Neuron (in vitro differentiated cells): ENCODE results near the gene MAP2K2.
"Not testable (repeated sequence)": the region's sequence is repeated elsewhere in the genome, so short reads cannot be mapped to it uniquely, and the experiment has no call there.

Source experiments
- H2AFZ ChIP-seq: one replicate; pipeline ENCODE4 v1.6.1; 2013; ENCODE audit warnings: low read depth, mild to moderate bottlenecking, inconsistent platforms, low read length, moderate library complexity
- H3K27me3 ChIP-seq: one replicate; pipeline ENCODE4 v1.6.1; 2013; ENCODE audit warnings: low read length; ENCODE audit not compliant: insufficient read depth
- H3K36me3 ChIP-seq: one replicate; pipeline ENCODE4 v1.6.1; 2013; ENCODE audit warnings: low read length; ENCODE audit not compliant: insufficient read depth
- H3K4me1 ChIP-seq: one replicate; pipeline ENCODE4 v1.6.1; 2013; ENCODE audit warnings: low read length; ENCODE audit not compliant: insufficient read depth
- H3K4me3 ChIP-seq: 2 replicates; pipeline ENCODE4 v1.5.1; 2013; ENCODE audit warnings: mild to moderate bottlenecking, low read length, moderate library complexity
- H3K9me3 ChIP-seq: one replicate; pipeline ENCODE4 v1.6.1; 2013; ENCODE audit warnings: low read length

The MAP2K2 gene

DNA sequence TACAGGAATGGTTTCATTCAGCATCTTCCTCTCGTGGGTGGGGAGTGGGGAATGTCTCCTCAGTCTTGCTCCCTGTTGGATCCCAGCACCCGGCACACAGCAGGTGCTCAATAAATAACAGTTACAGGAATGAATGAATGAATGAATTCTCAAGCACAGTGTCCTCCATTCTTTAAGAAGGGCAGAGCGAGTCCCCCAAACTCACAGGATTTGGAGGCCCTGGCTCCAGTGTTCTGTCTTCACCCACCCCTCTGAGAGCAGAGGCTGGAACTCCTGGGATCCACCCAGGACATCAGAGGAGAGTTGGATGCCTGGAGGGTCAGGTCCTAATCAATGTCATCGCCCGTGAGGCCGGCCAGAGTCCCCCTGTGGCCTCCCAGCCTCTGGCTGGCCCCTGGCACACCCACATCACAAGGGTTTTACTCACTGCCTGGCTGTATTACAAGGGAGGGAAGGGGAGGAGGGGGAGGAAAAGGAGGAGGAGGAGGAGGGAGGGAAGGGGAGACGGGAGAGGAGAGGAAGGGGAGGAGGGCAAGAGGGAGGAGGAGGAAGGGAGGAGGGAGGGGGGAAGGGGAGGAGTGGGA, 20.8 kb upstream of the MAP2K2 start:
- peaks cover 5% of the 10 kb centered on the region for H3K27me3 ChIP-seq
- no peaks in the 10 kb centered on the region for H3K4me1 ChIP-seq
- no peaks in the 10 kb centered on the region for H3K36me3 ChIP-seq
- H2AFZ ChIP-seq = no peak overlapping the region
- H3K9me3 ChIP-seq = no peaks in the 10 kb centered on the region
- H3K4me3 ChIP-seq = no peak overlapping the region

DNA sequence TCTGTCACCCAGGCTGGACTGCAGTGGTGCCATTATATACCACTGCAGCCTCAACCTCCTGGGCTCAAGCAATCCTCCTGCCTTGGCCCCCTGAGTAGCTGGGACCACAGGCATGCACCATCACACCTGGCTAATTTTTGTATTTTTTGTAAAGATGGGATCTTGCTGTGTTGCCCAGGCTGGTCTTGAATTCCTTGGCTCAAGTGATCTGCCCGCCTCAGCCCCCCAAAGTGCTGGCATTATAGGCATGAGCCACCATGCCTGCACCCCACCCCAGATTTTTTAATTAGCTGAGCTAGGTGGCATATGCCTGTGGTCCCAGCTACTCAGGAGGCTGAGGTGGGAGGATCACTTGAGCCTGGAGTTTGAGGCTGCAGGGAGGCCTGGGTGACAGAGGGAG, 19.0 kb upstream of the MAP2K2 start:
- not testable (repeated sequence) for H3K36me3 ChIP-seq, H2AFZ ChIP-seq, H3K27me3 ChIP-seq, H3K4me3 ChIP-seq, H3K9me3 ChIP-seq, H3K4me1 ChIP-seq

DNA sequence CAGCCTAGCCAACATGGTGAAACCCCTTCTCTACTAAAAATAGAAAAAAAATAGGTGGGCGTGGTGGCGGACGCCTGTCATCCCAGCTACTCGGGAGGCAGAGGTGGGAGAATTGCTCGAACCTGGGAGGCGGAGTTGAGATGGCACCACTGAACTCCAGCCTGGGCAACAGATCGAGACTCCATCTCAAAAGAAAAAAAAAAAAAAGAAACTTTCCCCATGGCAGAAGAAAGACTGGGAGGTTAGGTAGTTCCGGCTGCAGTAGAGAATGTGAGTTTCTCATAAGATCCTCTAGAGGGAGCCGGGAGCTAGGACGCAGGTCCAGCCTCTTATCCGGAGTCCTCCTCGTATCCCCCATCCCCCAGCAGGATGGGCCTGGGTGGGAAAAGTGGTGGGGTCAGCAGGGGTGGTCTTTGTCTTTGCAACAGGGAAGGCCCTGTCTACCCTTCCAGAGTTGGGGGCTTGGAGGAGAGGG, 16.4 kb upstream of the MAP2K2 start:
- H3K27me3 ChIP-seq = no peaks in the 10 kb centered on the region
- H2AFZ ChIP-seq = no peak overlapping the region
- no peak overlapping the region for H3K4me3 ChIP-seq
- no peaks in the 10 kb centered on the region for H3K9me3 ChIP-seq
- H3K4me1 ChIP-seq = no peaks in the 10 kb centered on the region
- no peaks in the 10 kb centered on the region for H3K36me3 ChIP-seq

DNA sequence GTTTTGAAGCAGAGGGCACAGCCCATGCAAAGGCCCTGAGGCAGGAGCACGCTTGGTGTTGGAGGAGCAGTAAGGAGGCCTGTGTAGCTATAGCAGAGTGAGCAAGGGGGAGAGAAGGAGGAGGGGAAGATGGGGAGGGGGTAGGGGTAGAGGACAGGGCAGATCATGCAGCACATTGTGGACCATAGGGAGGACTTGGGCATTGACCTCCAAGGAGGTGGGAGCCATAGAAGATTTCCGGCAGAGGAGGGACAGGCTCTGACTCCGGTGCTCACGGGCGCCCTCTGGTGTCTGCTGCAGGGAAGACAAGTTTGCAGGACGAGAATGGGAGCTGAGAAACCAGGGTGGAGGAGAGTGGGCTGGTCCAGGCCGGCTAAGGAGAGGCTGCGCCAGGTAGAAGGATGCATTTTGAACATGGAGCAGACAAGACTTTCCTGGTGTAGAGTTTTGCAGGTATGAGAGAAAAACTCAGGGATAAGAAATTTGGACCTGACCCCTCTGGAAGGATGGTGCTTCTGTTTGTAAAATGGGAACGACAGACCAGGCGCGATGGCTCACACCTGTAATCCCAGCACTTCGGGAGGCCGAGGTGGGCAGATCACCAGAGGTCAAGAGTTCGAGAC, 15.8 kb upstream of the MAP2K2 start:
- H3K9me3 ChIP-seq = no peaks in the 10 kb centered on the region
- H3K4me3 ChIP-seq = no peak overlapping the region
- no peaks in the 10 kb centered on the region for H3K27me3 ChIP-seq
- no peak overlapping the region for H2AFZ ChIP-seq
- no peaks in the 10 kb centered on the region for H3K4me1 ChIP-seq
- H3K36me3 ChIP-seq = no peaks in the 10 kb centered on the region

DNA sequence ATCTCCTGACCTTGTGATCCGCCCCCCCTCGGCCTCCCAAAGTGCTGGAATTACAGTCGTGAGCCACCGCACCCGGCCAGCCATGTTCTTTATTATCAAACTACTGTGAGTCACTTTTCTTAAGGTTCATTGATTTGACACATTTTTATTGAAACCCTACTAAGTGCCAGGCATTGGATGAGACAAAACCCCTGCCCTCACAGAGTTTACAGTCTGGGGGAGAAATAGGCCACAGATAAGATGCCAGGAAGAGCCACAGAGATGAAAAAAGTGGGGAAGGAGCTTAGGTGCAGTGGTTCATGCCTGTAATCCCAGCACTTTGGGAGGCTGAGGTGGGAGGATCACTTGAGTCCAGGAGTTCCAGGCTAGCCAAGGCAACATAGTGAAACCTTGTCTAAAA, 14.5 kb upstream of the MAP2K2 start:
- Histone ChIP-seq H3K4me1 (no peaks in the 10 kb centered on the region), H3K9me3 (no peaks in the 10 kb centered on the region), H3K36me3 (no peaks in the 10 kb centered on the region), H3K27me3 (no peaks in the 10 kb centered on the region), H3K4me3 (no peak overlapping the region), H2AFZ (no peak overlapping the region)

DNA sequence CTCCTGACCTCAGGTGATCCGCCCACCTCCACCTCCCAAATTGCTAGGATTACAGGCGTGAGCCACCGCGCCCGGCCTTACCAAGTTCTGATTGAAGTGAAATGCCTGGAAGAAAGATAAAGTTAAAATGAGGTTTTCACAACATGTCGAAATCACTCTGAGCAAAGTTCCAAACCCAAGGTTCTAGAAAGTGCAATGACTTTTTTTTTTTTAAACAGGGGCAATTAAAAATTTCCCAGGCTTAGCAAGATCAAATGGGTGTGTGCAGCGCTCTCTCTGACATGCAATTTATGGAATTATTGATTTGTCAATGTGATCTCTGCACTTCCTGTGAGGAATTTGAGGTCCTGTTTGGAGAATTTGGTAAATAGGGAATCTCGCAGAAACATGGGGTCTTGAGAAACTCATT, 12.8 kb upstream of the MAP2K2 start:
- no peak overlapping the region for H3K4me3 ChIP-seq
- H2AFZ ChIP-seq = no peak overlapping the region
- no peaks in the 10 kb centered on the region for H3K4me1 ChIP-seq
- no peaks in the 10 kb centered on the region for H3K36me3 ChIP-seq
- no peaks in the 10 kb centered on the region for H3K27me3 ChIP-seq
- H3K9me3 ChIP-seq = no peaks in the 10 kb centered on the region

DNA sequence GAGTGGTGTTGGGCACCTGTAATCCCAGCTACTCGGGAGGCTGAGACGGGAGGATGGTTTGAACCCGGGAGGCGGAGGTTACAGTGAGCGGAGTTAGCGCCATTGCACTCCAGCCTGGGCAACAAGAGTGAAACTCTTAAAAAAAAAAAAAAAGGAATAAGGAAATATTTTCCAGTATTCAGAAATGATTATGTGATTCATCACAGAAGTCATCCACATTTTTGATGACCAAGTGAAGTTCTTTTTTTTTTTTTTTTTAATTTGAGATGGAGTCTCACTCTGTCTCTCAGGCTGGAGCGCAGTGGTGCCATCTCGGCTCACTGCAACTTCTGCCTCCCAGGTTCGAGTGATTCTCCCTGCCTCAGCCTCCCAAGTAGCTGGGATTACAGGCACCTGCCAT, 11.5 kb upstream of the MAP2K2 start:
- H3K36me3 ChIP-seq, H3K27me3 ChIP-seq, H3K9me3 ChIP-seq, H3K4me3 ChIP-seq, H2AFZ ChIP-seq, H3K4me1 ChIP-seq: not testable (repeated sequence)

DNA sequence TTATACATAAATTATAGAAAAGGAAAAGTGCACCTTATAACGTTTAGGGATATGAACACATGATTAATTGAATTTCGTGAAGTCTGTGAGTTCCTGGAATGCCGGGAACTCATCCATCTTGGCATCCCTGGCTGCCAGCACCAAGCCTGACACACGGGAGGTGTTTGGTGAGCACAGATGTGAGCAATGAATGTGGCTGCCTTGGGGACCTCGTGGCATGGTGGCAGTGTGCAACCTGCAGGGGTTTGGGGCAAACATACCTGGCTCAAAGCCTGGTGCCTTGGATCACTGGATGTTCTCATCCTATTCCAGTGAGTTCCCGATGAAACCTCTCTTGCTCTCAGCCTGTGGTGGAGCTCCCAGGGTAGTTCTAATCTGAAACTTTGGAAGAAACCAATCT, 10.4 kb upstream of the MAP2K2 start:
- H3K36me3 ChIP-seq = no peaks in the 10 kb centered on the region
- no peaks in the 10 kb centered on the region for H3K9me3 ChIP-seq
- no peaks in the 10 kb centered on the region for H3K27me3 ChIP-seq

DNA sequence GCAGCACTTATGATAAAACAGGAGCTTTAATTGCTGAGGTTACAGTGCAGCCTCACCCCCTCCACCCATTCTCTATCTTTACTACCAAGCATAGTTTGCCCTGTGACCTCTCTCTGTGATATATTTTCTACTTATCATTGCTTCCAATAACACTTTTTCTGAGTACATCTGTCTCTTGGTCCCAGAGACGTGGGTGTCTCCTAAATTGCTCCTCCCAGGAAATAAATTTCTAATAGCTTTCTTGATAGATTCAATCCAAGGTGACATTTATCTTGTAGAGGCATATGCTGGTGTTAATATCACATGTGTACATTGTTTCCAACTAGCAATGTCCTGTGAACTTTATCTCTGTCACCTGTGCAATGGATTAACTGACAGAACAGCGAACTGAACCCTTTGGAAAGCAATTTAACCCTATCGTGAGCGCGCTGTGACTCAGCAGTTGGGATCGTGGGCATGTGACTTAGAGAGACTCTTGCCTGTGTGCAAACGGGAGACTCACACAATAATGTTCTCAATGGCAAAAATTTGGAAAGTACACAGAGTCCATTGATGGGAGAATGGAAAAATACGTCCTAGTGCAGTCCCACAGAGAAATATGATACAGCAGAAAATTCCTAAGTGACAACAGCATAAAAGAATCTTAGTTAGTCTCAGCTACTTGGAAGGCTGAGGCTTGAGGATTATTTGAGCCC, 7.0 kb upstream of the MAP2K2 start:
- no peaks in the 10 kb centered on the region for H3K4me1 ChIP-seq
- no peak overlapping the region for H3K4me3 ChIP-seq
- no peaks in the 10 kb centered on the region for H3K27me3 ChIP-seq
- H3K9me3 ChIP-seq = no peaks in the 10 kb centered on the region
- H3K36me3 ChIP-seq = no peaks in the 10 kb centered on the region
- H2AFZ ChIP-seq = no peak overlapping the region

More for the DNA sequence above, 10.4 kb upstream of the MAP2K2 start:
- no peak overlapping the region for H2AFZ ChIP-seq
- no peak overlapping the region for H3K4me3 ChIP-seq
- no peaks in the 10 kb centered on the region for H3K4me1 ChIP-seq

DNA sequence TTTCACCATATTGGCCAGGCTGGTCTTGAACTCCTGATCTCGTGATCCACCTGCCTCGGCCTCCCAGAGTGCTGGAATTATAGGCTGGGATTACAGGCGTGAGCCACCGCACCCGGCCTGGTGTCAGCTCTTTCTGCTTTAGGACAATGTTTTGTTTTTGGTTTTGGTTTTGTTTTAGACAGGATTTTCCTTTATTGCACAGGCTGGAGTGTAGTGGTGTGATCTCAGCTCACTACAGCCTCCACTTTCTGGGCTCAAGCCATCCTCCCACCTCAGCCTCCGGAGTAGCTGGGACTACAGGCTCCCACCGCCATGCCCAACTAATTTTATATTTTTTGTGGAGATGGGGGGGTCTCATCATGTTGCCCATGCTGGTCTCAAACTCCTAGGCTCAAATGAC, 5.1 kb upstream of the MAP2K2 start:
- not testable (repeated sequence) for H3K4me1 ChIP-seq, H3K36me3 ChIP-seq

DNA sequence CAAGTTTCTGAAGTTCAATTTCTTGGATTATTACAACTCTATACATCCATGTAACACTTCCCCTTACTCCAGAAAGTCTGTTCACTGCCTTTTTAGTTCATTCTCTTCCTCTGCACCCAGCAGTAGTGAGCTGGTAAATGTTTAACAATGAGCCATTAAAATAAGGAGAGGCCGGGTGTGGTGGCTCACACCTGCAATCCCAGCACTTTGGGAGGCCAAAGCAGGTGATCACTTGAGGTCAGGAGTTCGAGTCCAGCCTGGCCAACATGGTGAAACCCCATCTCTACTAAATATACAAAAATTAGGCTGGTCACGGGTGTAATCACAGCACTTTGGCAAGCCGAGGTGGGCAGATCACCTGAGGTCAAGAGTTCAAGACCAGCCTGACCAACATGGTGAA, 3.4 kb upstream of the MAP2K2 start:
- not testable (repeated sequence) for H3K9me3 ChIP-seq, H3K4me3 ChIP-seq, H2AFZ ChIP-seq, H3K36me3 ChIP-seq, H3K27me3 ChIP-seq
- peaks cover 15% of the 10 kb centered on the region for H3K4me1 ChIP-seq

More for the DNA sequence above, 5.1 kb upstream of the MAP2K2 start:
- not testable (repeated sequence) for H3K9me3 ChIP-seq, H3K4me3 ChIP-seq, H3K27me3 ChIP-seq, H2AFZ ChIP-seq

DNA sequence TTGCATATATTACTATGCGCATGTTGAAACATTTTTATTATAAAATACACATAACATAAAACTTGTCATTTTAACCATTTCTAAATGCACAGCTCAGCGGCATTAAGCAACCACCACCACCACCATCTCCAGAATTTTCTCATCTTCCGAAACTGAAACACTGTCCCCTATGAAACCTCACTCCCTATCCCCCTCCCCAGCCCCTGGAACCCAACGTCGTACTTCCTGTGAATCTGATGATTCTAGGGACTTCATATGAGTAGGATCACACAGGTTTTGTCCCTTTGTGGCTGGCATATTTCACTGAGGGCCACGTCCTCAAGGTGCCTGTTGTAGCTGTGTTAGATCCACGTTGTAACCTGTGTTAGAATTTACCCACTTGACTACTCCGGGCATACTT, 716 bp upstream of the MAP2K2 start:
- H3K4me3 ChIP-seq = peak overlapping the region; percentile 79

DNA sequence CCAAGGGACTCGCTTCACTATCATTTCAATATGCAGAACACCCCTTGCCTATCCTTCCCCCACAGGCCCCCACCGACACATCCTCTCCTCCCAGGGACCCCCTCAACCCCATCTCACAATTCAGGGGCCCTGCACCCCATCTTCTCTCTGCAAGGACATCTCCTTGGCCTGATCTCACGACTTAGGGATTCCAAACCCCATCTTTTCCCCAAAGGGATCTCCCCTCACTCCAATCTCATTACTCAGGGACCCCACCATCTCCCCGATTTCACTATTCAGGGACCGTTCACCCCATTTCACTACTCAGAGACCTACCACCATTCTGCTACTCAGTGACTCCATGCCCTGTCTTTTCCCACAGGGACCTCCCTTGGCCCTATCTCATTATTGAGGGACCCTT, 1.4 kb downstream of the MAP2K2 start:
- H3K27me3 ChIP-seq = no peaks in the 10 kb centered on the region
- peak overlapping the region; percentile 79 for H3K4me3 ChIP-seq
- peaks cover 15% of the 10 kb centered on the region for H3K4me1 ChIP-seq
- H3K36me3 ChIP-seq = peaks cover 9% of the 10 kb centered on the region
- no peak overlapping the region for H2AFZ ChIP-seq
- no peaks in the 10 kb centered on the region for H3K9me3 ChIP-seq

More for the DNA sequence above, 716 bp upstream of the MAP2K2 start:
- peaks cover 15% of the 10 kb centered on the region for H3K4me1 ChIP-seq
- no peaks in the 10 kb centered on the region for H3K9me3 ChIP-seq
- no peaks in the 10 kb centered on the region for H3K27me3 ChIP-seq
- H2AFZ ChIP-seq = peak overlapping the region; percentile 39
- H3K36me3 ChIP-seq = peaks cover 4% of the 10 kb centered on the region
